GM21526 (cell line): ENCODE data around the gene GART.
"Not testable (repeated sequence)": the region's sequence is repeated elsewhere in the genome, so short reads cannot be mapped to it uniquely, and the experiment has no call there.

Experiments used
- ATAC-seq: cut with Tn5 transposase; IDR thresholded peaks from one replicate; pipeline ENCODE4 v1.9.1; 2021; ENCODE audit warnings: moderate library complexity; ENCODE audit not compliant: unreplicated experiment, low FRiP score

GART gene

GRCh38 chr21:33478182-33478581 lies 63.7 kb downstream of the GART start:
- ATAC-seq = no peak

DNA sequence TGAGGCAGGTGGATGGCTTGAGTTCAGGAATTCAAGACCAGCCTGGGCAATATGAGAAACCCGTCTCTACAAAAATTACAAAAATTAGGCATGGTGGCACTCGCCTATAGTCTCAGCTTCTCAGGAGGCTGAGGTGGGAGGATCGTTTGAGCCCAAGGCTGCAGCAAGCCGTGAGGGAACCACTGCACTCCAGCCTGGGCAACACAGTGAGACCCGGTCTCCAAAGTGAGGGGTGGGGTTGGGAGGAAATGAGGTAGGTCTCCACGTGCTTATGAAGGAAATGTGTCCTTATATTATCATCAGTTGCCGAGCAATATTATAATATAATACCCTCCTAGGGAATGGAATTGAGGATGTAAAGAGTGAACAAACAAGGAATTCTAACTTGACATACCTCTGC lies 64.9 kb downstream of the GART start:
- ATAC-seq = no peak

DNA sequence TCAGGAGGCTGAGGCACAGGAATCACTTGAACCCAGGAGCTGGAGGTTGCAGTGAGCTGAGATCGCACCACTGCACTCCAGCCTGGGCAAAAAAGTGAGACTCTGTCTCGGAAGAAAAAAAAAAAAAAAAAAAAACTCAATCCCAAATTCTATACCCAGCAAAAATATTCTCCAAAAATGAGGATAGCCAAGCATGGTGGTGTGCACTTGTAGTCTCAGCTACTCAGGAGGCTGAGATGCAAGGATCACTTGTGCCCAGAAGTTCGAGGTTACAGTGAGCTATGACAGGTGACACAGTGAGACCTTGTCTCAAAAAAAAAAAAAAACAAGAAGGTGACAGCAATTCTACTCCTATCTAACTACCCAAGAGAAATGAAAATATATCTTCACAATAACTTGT lies 68.6 kb downstream of the GART start:
- no peak for ATAC-seq

- no peak for ATAC-seq
Observed at GRCh38 chr21:33470701-33471100, 71.2 kb downstream of the GART start.

DNA sequence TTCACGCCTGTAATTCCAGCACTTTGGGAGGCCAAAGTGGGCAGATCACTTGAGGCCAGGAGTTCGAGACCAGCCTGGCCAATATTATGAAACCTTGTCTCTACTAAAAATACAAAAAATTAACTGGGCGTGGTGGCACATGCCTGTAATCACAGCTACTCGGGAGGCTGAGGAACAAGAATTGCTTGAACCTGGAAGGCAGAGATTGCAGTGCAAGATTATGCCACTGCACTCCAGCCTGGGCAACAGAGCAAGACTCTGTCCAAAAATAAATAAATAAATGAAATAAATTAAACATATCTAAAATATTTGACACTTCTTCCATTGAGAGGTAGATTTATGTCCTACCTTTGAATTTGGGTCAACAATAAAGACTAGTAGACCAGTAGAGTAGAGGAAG lies 72.7 kb downstream of the GART start:
- ATAC-seq = not testable (repeated sequence)

DNA sequence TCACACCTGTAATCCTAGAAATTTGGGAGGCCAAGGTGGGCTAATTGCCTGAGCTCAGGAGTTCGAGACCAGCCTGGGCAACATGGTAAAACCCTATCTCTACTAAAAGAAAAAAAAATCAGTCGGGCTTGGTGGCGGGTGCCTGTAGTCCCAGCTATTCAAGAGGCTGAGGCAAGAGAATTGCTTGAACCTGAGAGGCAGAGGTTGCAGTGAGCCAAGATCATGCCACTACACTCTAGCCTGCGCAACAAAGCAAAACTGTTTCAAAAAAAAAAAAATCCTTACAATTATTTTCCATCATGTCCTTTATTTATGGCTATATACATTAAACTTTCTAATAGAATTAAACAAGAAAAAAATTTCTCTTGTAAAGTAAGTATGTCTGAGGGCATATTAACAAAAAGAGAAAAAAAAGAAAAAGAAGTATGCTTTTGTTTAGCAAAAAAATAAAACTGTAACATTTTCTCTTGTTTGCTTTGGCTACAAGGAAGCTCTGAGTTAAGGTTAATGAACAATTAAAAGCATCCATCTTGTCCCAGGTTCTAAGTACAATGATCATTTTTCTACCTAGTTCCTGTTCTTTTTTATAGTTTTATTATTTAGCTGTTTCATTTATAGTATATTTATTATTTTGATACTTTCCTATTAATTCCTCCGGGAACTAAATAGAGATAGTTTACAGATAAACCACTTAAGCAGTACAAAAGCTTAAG lies 80.2 kb downstream of the GART start:
- ATAC-seq = no peak

DNA sequence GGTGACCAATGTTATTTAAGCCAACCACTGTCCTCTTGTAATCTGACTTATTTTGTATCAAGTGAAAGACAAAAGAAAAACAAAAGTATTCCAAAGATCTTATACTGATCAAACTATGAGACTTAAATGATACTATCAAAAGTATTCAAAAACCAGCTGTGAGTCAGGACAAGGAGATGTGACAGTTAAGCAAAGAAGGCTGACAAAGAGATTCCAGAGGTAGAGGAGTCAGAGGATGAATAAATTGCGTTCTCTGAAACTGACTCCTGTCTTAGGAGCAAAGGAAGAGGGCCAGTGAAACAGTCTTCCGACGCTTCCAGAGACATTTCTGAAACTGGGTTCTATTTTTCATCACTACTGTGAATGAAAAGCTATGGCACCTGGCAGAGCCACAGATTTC lies 83.1 kb downstream of the GART start:
- ATAC-seq = no peak

DNA sequence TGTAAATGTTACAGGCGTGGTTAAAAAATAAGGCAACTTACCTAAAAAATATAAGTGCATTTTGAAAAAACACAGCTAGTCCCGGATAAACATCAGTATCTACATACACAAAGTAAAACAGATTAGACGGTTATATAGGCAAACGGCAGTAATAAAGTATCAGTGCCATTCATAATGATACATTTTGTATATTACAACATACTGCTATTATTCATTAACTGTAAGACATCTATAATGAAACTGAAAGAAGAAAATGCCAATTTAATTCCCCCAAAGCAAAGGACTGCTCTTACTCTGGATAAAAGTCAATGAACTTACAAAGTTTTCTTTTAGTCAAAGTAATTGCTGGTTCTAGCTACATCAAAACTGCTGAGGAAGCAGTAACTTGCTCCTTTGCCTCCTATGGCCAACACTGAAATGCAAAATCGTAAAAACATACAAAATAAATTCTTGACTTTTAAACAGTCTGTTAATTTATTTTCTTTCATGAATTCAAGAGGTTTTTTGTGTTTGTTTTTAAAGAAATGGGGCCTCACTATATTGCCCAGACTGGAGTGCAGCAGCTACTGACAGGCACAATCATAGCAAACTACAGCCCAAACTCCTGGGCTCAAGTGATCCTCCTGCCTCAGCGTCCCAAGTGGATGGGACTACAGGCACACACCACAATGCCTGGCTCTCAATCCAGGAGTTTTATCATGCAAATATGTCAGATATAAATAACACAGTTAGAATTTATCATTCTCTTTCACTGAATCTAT lies 86.1 kb downstream of the GART start:
- ATAC-seq = no peak
